ENCODE results near the gene TOP2A. TPM values are rescaled to one million over a fixed set of nuclear protein-coding genes. Genes with fewer than 3 reads are reported as not detected.
"Not testable (repeated sequence)": the region's sequence is repeated elsewhere in the genome, so short reads cannot be mapped to it uniquely, and the experiment has no call there.

The TOP2A gene
- total and polyA plus RNA-seq, 3 donors from 2014 or later: 65.0 to 94.9 (median 75.3) TPM

GRCh38 chr17:40372031-40372430, 45.7 kb downstream of the TOP2A start:
- Histone ChIP-seq H3K4me3 (no peak overlapping the region), H3K4me1 (no peaks in the 10 kb centered on the region), H3K27ac (no peak overlapping the region), H3K9me3 (no peaks in the 10 kb centered on the region), H3K36me3 (ENCODE audit: low read depth, missing control alignments) (no peaks in the 10 kb centered on the region), H3K27me3 (no peaks in the 10 kb centered on the region)
- no peak for TF ChIP-seq POLR2A (IDR thresholded peaks at IDR 0.05)
- no peak for TF ChIP-seq CTCF (IDR thresholded peaks at IDR 0.05)
- no peak for DNase-seq
- 83 to 96% methylated on average over 2 of the region's 2 CpGs for WGBS, 2 donors
- intact Hi-C loops (cut with DNase I; ENCODE audit: low total_unique reads): no loop called here

GRCh38 chr17:40371261-40371929, 46.3 kb downstream of the TOP2A start:
- intact Hi-C loops (cut with DNase I; ENCODE audit: low total_unique reads): no loop called here
- no peak overlapping the region for H3K4me3 ChIP-seq
- no peak overlapping the region for H3K27ac ChIP-seq
- no peaks in the 10 kb centered on the region for H3K9me3 ChIP-seq
- H3K36me3 ChIP-seq (ENCODE audit: low read depth, missing control alignments): no peaks in the 10 kb centered on the region
- 81 to 86% methylated on average over 16 of the region's 16 CpGs for WGBS, 2 donors
- TF ChIP-seq POLR2A (IDR thresholded peaks at IDR 0.05) (no peak), CTCF (IDR thresholded peaks at IDR 0.05) (no peak)
- H3K4me1 ChIP-seq: no peaks in the 10 kb centered on the region
- DNase-seq: no peak
- H3K27me3 ChIP-seq: no peaks in the 10 kb centered on the region

GRCh38 chr17:40369923-40370322, 47.8 kb downstream of the TOP2A start:
- intact Hi-C loops (cut with DNase I; ENCODE audit: low total_unique reads): no loop called here
- H3K27me3 ChIP-seq: no peaks in the 10 kb centered on the region
- WGBS, 2 donors: 80 to 92% methylated on average over 7 of the region's 7 CpGs
- H3K9me3 ChIP-seq: no peaks in the 10 kb centered on the region
- H3K27ac ChIP-seq: no peak overlapping the region
- no peaks in the 10 kb centered on the region for H3K36me3 ChIP-seq (ENCODE audit: low read depth, missing control alignments)
- no peaks in the 10 kb centered on the region for H3K4me1 ChIP-seq
- H3K4me3 ChIP-seq: no peak overlapping the region
- DNase-seq: no peak
- TF ChIP-seq POLR2A (IDR thresholded peaks at IDR 0.05): no peak
- no peak for TF ChIP-seq CTCF (IDR thresholded peaks at IDR 0.05)

GRCh38 chr17:40367728-40368127, 50.0 kb downstream of the TOP2A start:
- H3K4me3 ChIP-seq; H3K36me3 ChIP-seq (ENCODE audit: low read depth, missing control alignments); intact Hi-C loops (cut with DNase I; ENCODE audit: low total_unique reads); H3K27me3 ChIP-seq; H3K27ac ChIP-seq; DNase-seq; H3K9me3 ChIP-seq; H3K4me1 ChIP-seq: not testable (repeated sequence)
- 93 to 94% methylated on average over 9 of the region's 9 CpGs for WGBS, 2 donors

- no peak overlapping the region for H3K27ac ChIP-seq
- no peak overlapping the region for H3K4me3 ChIP-seq
- H3K36me3 ChIP-seq (ENCODE audit: low read depth, missing control alignments): no peaks in the 10 kb centered on the region
- H3K4me1 ChIP-seq: peaks cover 7% of the 10 kb centered on the region
- DNase-seq: no peak
- H3K27me3 ChIP-seq: no peaks in the 10 kb centered on the region
- 84 to 93% methylated on average over 6 to 17 of the region's 17 CpGs for WGBS, 2 donors
- no peaks in the 10 kb centered on the region for H3K9me3 ChIP-seq
- TF ChIP-seq CTCF (IDR thresholded peaks at IDR 0.05) (no peak), POLR2A (IDR thresholded peaks at IDR 0.05) (no peak)
- intact Hi-C loops (cut with DNase I; ENCODE audit: low total_unique reads): no loop called here
These were observed 50.7 kb downstream of the TOP2A start for GRCh38 chr17:40366861-40367518.

All from testis (tissue), 3 donors.